WTC11 (cell line): ENCODE measurements around the gene DOCK1. TPM values are rescaled to one million over a fixed set of nuclear protein-coding genes. Genes with fewer than 3 reads are reported as not detected.

Source experiments
- ATAC-seq: fragments of 200-7000 bp; cut with Tn5 transposase; 2 replicates; pipeline ENCODE4 v1.10.0; 2021; ENCODE audit warnings: mild to moderate bottlenecking, moderate library complexity
- CTCF ChIA-PET: fragments of 300-600 bp; sonication (Branson Sonifier 250); formaldehyde crosslinking; loops from one replicate; lab custom pipeline; 2021; ENCODE audit warnings: antibody characterized with exemption; lab: Charles Lee
- POLR2A ChIA-PET: fragments of 350-600 bp; sonication (Branson Sonifier 250); formaldehyde crosslinking; loops from one replicate; lab custom pipeline; 2021; ENCODE audit warnings: antibody characterized with exemption; lab: Charles Lee
- DNase-seq: peaks from one replicate; pipeline ENCODE4 v3.0.0; 2021; ENCODE audit warnings: low spot score
- H3K27ac Mint-ChIP-seq: 2 replicates; pipeline ENCODE4 v1.8.0; 2021; ENCODE audit warnings: mixed read lengths
- H3K27me3 Mint-ChIP-seq: 2 replicates; pipeline ENCODE4 v1.8.0; 2021; ENCODE audit warnings: low read depth, mild to moderate bottlenecking, moderate library complexity, mixed read lengths
- H3K36me3 Mint-ChIP-seq: 2 replicates; pipeline ENCODE4 v1.8.0; 2021; ENCODE audit warnings: mixed read lengths
- H3K4me1 Mint-ChIP-seq: 2 replicates; pipeline ENCODE4 v1.8.0; 2022; ENCODE audit warnings: mixed read lengths
- H3K4me3 Mint-ChIP-seq: 2 replicates; pipeline ENCODE4 v1.8.0; 2021; ENCODE audit warnings: mild to moderate bottlenecking, moderate library complexity, mixed read lengths
- H3K9me3 Mint-ChIP-seq: 2 replicates; pipeline ENCODE4 v1.8.0; 2021; ENCODE audit warnings: mixed read lengths
- CBFB ChIP-seq: sonication (generic); formaldehyde crosslinking; IDR thresholded peaks from 2 replicates; pipeline ENCODE4 v1.8.1; 2022; ENCODE audit warnings: mild to moderate bottlenecking, low read depth, missing genetic modification reagents
- E2F1 ChIP-seq: sonication (generic); formaldehyde crosslinking; IDR thresholded peaks from 2 replicates; pipeline ENCODE4 v1.8.0; 2022; ENCODE audit warnings: mild to moderate bottlenecking, missing genetic modification reagents
- E2F4 ChIP-seq: sonication (generic); formaldehyde crosslinking; IDR thresholded peaks from 2 replicates; pipeline ENCODE4 v1.8.1; 2022; ENCODE audit warnings: low read depth, mild to moderate bottlenecking, moderate library complexity, missing genetic modification reagents, borderline replicate concordance
- FOXP1 ChIP-seq: sonication (generic); formaldehyde crosslinking; IDR thresholded peaks from 2 replicates; pipeline ENCODE4 v1.8.0; 2022; ENCODE audit warnings: missing genetic modification reagents, mild to moderate bottlenecking, moderate library complexity, borderline replicate concordance
- HMGA2 ChIP-seq: fragments of 250-450 bp; sonication (Bioruptor Pico); IDR thresholded peaks from 2 replicates; pipeline ENCODE4 v1.4.0; 2021; ENCODE audit warnings: mild to moderate bottlenecking, moderate library complexity
- IRF1 ChIP-seq: sonication (generic); formaldehyde crosslinking; IDR thresholded peaks from 2 replicates; pipeline ENCODE4 v1.8.0; 2023; ENCODE audit warnings: missing genetic modification reagents
- IRF2 ChIP-seq: sonication (generic); formaldehyde crosslinking; IDR thresholded peaks from 2 replicates; pipeline ENCODE4 v1.8.0; 2022; ENCODE audit warnings: low read depth, missing genetic modification reagents, borderline replicate concordance
- MYBL2 ChIP-seq: sonication (generic); formaldehyde crosslinking; IDR thresholded peaks from 2 replicates; pipeline ENCODE4 v1.8.1; 2023; ENCODE audit warnings: mild to moderate bottlenecking, moderate library complexity, missing genetic modification reagents
- NFYB ChIP-seq: sonication (generic); formaldehyde crosslinking; conservative IDR thresholded peaks from 2 replicates; pipeline ENCODE4 v1.8.0; 2022; ENCODE audit warnings: low read depth, missing genetic modification reagents
- OVOL2 ChIP-seq: fragments of 250-450 bp; sonication (Bioruptor Pico); IDR thresholded peaks from 2 replicates; pipeline ENCODE4 v1.9.0; 2021; ENCODE audit warnings: mild to moderate bottlenecking, borderline replicate concordance
- RORB ChIP-seq: fragments of 250-450 bp; sonication (Bioruptor Pico); IDR thresholded peaks from 2 replicates; pipeline ENCODE4 v1.9.0; 2021; ENCODE audit warnings: mild to moderate bottlenecking
- SMAD3 ChIP-seq: sonication (generic); formaldehyde crosslinking; IDR thresholded peaks from 2 replicates; pipeline ENCODE4 v1.8.0; 2022; ENCODE audit warnings: missing genetic modification reagents, mild to moderate bottlenecking, borderline replicate concordance
- ZBTB21 ChIP-seq: sonication (generic); formaldehyde crosslinking; IDR thresholded peaks from 2 replicates; pipeline ENCODE4 v1.8.1; 2023; ENCODE audit warnings: mild to moderate bottlenecking, missing genetic modification reagents, borderline replicate concordance
- ZNF121 ChIP-seq: sonication (generic); formaldehyde crosslinking; IDR thresholded peaks from 2 replicates; pipeline ENCODE4 v1.8.0; 2023; ENCODE audit warnings: missing genetic modification reagents
- ZNF281 ChIP-seq: sonication (generic); formaldehyde crosslinking; IDR thresholded peaks from 2 replicates; pipeline ENCODE4 v1.8.0; 2023; ENCODE audit warnings: mild to moderate bottlenecking, missing genetic modification reagents
- ZNF671 ChIP-seq: fragments of 250-450 bp; sonication (Bioruptor Pico); IDR thresholded peaks from 2 replicates; pipeline ENCODE4 v1.8.0; 2021; ENCODE audit warnings: mild to moderate bottlenecking
- total RNA-seq: library from RNA; stranded (reverse); gene quantifications from 3 replicates; pipeline ENCODE4 v1.2.3, GENCODE V29; 2021
- TF ChIP-seq, protein P1 (sequence below): fragments of 250-450 bp; sonication (Bioruptor Pico); IDR thresholded peaks from 2 replicates; pipeline ENCODE4 v1.9.0; 2021; ENCODE audit warnings: mild to moderate bottlenecking, borderline replicate concordance
- TF ChIP-seq, protein P2 (sequence below): sonication (generic); formaldehyde crosslinking; IDR thresholded peaks from 2 replicates; pipeline ENCODE4 v1.8.1; 2023; ENCODE audit warnings: mild to moderate bottlenecking, missing genetic modification reagents, moderate library complexity
- TF ChIP-seq, protein P3 (sequence below): fragments of 250-450 bp; sonication (Bioruptor Pico); IDR thresholded peaks from 2 replicates; pipeline ENCODE4 v1.9.0; 2021; ENCODE audit warnings: mild to moderate bottlenecking
- TF ChIP-seq, protein P4 (sequence below): fragments of 250-450 bp; sonication (Bioruptor Pico); IDR thresholded peaks from 2 replicates; pipeline ENCODE4 v1.8.0; 2021; ENCODE audit warnings: mild to moderate bottlenecking
- TF ChIP-seq, protein P5 (sequence below): sonication (generic); formaldehyde crosslinking; IDR thresholded peaks from 2 replicates; pipeline ENCODE4 v1.8.1; 2022; ENCODE audit warnings: low read depth, missing genetic modification reagents, borderline replicate concordance

DOCK1 gene
- total RNA-seq, 1 experiment from 2014 or later, result 52.1 TPM

DNA sequence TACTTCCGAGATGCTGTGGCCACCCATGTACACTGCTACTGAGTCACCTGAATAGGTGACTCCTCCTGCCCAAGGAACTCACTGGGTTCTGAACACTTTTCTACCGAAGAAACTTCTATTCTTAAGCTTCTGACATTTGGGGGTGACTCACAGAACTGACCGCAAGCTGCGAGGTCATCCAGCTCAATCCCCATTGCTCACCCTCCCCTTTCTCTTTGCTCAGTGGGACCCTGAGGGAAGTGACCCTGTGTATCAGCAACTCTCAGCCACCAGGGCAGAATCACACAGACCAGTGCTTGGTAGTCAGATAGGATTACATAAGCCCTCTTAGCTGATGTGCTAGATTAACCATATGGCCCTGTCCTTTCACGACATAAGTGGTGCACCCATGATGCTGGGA is 244.9 kb downstream of the DOCK1 start:
- ChIA-PET POLR2A (no interaction called here), CTCF (interaction anchor here (0.9 to 1.4 kb wide), 3 partner anchors 34 to 205 kb away, joined by 3 to 4 read pairs (median 3); no protein-coding TSS in a partner anchor)
- H3K36me3 Mint-ChIP-seq, result no peaks in the 10 kb centered on the region
- ATAC-seq, result peak; percentile 34
- H3K4me1 Mint-ChIP-seq, result peaks cover 70% of the 10 kb centered on the region
- no peak for DNase-seq
- no peak for TF ChIP-seq IRF2 (CRISPR knock-in tag)
- no peak for TF ChIP-seq MYBL2 (CRISPR knock-in tag)
- TF ChIP-seq, protein P1, sequence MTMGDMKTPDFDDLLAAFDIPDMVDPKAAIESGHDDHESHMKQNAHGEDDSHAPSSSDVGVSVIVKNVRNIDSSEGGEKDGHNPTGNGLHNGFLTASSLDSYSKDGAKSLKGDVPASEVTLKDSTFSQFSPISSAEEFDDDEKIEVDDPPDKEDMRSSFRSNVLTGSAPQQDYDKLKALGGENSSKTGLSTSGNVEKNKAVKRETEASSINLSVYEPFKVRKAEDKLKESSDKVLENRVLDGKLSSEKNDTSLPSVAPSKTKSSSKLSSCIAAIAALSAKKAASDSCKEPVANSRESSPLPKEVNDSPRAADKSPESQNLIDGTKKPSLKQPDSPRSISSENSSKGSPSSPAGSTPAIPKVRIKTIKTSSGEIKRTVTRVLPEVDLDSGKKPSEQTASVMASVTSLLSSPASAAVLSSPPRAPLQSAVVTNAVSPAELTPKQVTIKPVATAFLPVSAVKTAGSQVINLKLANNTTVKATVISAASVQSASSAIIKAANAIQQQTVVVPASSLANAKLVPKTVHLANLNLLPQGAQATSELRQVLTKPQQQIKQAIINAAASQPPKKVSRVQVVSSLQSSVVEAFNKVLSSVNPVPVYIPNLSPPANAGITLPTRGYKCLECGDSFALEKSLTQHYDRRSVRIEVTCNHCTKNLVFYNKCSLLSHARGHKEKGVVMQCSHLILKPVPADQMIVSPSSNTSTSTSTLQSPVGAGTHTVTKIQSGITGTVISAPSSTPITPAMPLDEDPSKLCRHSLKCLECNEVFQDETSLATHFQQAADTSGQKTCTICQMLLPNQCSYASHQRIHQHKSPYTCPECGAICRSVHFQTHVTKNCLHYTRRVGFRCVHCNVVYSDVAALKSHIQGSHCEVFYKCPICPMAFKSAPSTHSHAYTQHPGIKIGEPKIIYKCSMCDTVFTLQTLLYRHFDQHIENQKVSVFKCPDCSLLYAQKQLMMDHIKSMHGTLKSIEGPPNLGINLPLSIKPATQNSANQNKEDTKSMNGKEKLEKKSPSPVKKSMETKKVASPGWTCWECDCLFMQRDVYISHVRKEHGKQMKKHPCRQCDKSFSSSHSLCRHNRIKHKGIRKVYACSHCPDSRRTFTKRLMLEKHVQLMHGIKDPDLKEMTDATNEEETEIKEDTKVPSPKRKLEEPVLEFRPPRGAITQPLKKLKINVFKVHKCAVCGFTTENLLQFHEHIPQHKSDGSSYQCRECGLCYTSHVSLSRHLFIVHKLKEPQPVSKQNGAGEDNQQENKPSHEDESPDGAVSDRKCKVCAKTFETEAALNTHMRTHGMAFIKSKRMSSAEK (CRISPR knock-in tag), result no peak
- TF ChIP-seq IRF1, result no peak
- TF ChIP-seq, protein P2, sequence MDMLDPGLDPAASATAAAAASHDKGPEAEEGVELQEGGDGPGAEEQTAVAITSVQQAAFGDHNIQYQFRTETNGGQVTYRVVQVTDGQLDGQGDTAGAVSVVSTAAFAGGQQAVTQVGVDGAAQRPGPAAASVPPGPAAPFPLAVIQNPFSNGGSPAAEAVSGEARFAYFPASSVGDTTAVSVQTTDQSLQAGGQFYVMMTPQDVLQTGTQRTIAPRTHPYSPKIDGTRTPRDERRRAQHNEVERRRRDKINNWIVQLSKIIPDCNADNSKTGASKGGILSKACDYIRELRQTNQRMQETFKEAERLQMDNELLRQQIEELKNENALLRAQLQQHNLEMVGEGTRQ (CRISPR knock-in tag), result no peak
- no peak for TF ChIP-seq RORB (CRISPR knock-in tag)
- TF ChIP-seq SMAD3 (CRISPR knock-in tag), result no peak
- no peak for TF ChIP-seq ZNF671 (CRISPR knock-in tag)
- no peak for TF ChIP-seq ZNF121 (CRISPR knock-in tag)
- TF ChIP-seq NFYB (CRISPR knock-in tag), result no peak
- TF ChIP-seq ZNF281, result no peak
- H3K27me3 Mint-ChIP-seq, result no peaks in the 10 kb centered on the region
- no peak overlapping the region for H3K4me3 Mint-ChIP-seq
- H3K9me3 Mint-ChIP-seq, result no peaks in the 10 kb centered on the region
- peak overlapping the region; percentile 40 for H3K27ac Mint-ChIP-seq

DNA sequence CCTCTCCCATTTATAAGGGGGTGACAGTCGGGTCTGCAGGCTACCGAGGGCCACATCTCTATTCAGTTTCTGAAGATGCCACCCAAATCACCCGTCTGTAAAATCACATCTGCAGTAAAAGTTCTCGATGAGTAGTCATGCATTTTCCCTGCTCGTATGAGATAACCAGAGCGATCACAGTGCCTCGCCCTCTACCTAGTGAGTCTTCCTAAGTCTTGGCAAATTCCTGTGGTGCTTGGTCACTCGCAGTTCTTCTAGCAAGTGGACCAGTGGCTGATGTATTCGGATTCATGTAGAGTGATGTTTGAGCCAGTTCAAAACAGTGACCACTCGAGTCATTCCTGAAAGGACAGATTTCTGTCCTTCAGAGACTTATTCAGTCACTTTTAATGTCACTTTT is 246.3 kb downstream of the DOCK1 start:
- ATAC-seq (no peak), DNase-seq (no peak)
- CTCF ChIA-PET, result no interaction called here
- H3K9me3 Mint-ChIP-seq, result no peaks in the 10 kb centered on the region
- H3K4me1 Mint-ChIP-seq, result peaks cover 63% of the 10 kb centered on the region
- no peak overlapping the region for H3K4me3 Mint-ChIP-seq
- no peaks in the 10 kb centered on the region for H3K36me3 Mint-ChIP-seq
- POLR2A ChIA-PET, result no interaction called here
- H3K27me3 Mint-ChIP-seq, result no peaks in the 10 kb centered on the region
- no peak overlapping the region for H3K27ac Mint-ChIP-seq
- TF ChIP-seq E2F4 (no peak), CBFB (no peak), FOXP1 (no peak), NFYB (CRISPR knock-in tag) (no peak), E2F1 (no peak), ZBTB21 (CRISPR knock-in tag) (no peak), HMGA2 (CRISPR knock-in tag) (no peak), OVOL2 (CRISPR knock-in tag) (no peak)
- TF ChIP-seq, protein P3, sequence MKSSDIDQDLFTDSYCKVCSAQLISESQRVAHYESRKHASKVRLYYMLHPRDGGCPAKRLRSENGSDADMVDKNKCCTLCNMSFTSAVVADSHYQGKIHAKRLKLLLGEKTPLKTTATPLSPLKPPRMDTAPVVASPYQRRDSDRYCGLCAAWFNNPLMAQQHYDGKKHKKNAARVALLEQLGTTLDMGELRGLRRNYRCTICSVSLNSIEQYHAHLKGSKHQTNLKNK (CRISPR knock-in tag), result no peak
- TF ChIP-seq, protein P4, sequence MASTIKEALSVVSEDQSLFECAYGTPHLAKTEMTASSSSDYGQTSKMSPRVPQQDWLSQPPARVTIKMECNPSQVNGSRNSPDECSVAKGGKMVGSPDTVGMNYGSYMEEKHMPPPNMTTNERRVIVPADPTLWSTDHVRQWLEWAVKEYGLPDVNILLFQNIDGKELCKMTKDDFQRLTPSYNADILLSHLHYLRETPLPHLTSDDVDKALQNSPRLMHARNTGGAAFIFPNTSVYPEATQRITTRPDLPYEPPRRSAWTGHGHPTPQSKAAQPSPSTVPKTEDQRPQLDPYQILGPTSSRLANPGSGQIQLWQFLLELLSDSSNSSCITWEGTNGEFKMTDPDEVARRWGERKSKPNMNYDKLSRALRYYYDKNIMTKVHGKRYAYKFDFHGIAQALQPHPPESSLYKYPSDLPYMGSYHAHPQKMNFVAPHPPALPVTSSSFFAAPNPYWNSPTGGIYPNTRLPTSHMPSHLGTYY, result no peak
- TF ChIP-seq, protein P5, sequence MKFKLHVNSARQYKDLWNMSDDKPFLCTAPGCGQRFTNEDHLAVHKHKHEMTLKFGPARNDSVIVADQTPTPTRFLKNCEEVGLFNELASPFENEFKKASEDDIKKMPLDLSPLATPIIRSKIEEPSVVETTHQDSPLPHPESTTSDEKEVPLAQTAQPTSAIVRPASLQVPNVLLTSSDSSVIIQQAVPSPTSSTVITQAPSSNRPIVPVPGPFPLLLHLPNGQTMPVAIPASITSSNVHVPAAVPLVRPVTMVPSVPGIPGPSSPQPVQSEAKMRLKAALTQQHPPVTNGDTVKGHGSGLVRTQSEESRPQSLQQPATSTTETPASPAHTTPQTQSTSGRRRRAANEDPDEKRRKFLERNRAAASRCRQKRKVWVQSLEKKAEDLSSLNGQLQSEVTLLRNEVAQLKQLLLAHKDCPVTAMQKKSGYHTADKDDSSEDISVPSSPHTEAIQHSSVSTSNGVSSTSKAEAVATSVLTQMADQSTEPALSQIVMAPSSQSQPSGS (CRISPR knock-in tag), result no peak
